Measurements from ENCODE around the gene PPIF.

DNA sequence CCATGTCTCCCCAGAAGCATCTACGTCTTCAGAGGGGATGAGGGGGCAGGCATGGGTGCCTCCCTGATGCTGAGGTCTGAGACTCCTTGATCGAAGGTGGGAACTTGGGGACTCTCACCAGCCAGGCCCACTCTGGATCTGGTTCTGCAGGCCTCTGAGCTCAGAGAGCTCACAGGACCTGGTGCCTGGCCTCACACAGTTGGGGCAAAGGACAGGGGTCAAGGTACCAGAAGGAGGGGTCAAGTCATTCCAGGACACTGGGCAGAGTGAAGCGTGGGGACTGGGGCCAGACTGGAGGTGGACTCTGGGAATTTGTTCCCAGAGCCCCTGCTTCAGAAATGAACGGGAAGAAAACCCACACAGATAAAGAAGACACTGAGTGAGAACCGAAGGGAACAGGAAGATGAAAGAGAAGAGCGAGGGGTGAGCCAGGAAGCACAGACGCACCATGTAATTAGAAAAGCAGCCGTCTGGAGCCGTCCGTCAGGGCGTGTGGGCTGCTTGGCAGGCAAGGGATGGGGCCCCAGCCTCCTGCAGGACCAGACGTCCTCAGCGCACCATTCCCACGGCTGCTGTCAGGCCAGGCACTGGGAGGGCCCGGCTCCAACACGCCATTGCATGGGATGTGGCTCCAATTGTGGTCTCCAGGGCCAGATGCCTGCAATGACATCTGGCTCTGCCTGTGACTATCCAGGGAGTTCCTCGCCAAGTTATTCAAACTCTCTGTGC, 50.5 kb downstream of the PPIF start:
- TF ChIP-seq POLR2A (IDR thresholded peaks at IDR 0.05) = no peak
- TF ChIP-seq, protein P1, sequence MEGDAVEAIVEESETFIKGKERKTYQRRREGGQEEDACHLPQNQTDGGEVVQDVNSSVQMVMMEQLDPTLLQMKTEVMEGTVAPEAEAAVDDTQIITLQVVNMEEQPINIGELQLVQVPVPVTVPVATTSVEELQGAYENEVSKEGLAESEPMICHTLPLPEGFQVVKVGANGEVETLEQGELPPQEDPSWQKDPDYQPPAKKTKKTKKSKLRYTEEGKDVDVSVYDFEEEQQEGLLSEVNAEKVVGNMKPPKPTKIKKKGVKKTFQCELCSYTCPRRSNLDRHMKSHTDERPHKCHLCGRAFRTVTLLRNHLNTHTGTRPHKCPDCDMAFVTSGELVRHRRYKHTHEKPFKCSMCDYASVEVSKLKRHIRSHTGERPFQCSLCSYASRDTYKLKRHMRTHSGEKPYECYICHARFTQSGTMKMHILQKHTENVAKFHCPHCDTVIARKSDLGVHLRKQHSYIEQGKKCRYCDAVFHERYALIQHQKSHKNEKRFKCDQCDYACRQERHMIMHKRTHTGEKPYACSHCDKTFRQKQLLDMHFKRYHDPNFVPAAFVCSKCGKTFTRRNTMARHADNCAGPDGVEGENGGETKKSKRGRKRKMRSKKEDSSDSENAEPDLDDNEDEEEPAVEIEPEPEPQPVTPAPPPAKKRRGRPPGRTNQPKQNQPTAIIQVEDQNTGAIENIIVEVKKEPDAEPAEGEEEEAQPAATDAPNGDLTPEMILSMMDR (IDR thresholded peaks at IDR 0.05) = no peak
